ENCODE results near the gene CFAP141. TPM values are rescaled to one million over a fixed set of nuclear protein-coding genes. Genes with fewer than 3 reads are reported as not detected.

Gene CFAP141
- total RNA-seq, 1 experiment from 2014 or later, result not detected

DNA sequence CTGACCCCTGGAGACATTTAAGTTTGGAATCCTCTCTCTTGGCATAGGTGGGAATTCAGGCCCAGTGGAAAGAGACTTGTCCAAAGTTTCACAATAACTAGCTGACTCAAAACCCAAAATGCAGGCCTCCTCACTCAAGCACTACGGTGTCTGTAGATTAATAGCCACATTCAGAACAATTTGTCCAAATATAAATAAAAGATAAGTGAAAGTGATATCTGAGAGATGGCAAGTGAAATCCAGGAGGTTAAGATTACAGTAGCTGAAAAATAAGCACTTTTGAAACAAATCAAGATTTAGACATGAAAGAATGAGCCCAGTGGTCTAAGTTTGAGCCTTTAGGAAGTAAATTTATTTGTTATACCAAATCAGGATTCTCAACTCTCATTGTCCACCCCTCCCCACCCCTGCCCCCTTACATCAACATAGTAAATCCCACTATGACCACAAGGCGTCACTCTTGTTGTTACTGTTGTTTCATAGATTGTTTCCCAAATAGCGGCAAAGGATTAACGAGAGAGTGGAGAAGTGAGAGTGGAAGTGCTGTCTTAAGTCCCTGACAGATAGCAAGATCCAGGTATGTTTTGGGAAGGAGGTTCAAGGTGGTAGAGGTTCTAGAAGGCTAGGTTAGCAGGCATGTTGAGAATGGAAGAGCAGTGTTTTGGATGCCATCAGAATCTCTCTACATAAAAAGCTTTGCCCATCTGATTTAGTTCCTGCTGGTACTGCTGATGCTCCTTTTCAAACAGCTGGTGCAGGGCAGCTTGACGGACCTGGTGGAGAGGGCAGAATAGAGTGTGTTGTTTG, 7.2 kb downstream of the CFAP141 start:
- no peaks in the 10 kb centered on the region for H3K79me2 ChIP-seq (ENCODE audit: insufficient read depth, low read length)
- H2AFZ ChIP-seq (ENCODE audit: low read depth, low read length, poor library complexity, severe bottlenecking), result peak overlapping the region; percentile 81
- H3K4me2 ChIP-seq (ENCODE audit: low read length), result peak overlapping the region; percentile 50
- ChIA-PET RAD21 (ENCODE audit: low non-redundant PET in 1 of 2, low total read pairs in 2 of 2, uncharacterized antibody in 2 of 2, unreplicated experiment in 2 of 2) (interaction anchor here (0.6 to 1.4 kb wide), 3 partner anchors 73 to 212 kb away, joined by 3 to 11 read pairs (median 5); no protein-coding TSS in a partner anchor), CTCF (interaction anchor here (0.7 to 2.7 kb wide), 10 partner anchors 8 to 348 kb away, joined by 3 to 18 read pairs (median 5); partner anchors contain the start of gene ATP8B2), POLR2A (interaction anchor here (0.7 to 1.3 kb wide), 3 partner anchors 16 to 136 kb away, joined by 3 to 5 read pairs (median 3); no protein-coding TSS in a partner anchor)
- DNase-seq (ENCODE audit: low read depth, low spot score) (no peak), ATAC-seq (peak; percentile 86)
- 0 out of 4 replicates have a peak overlapping the region, but pooled peaks of 1 of the 2 experiments have one; percentile 2 for H3K4me3 ChIP-seq (replicated peaks in 1 of 2; ENCODE audit: low read depth in 1 of 2, low read length in 2 of 2)
- intact Hi-C loops (cut with micrococcal nuclease), result loop anchor here (1.0 kb wide), 1 partner anchor 73 kb away; the partner anchor contains the start of gene HAX1
- peaks cover 10% of the 10 kb centered on the region; the same call in 1 of the 2 replicates for H3K27me3 ChIP-seq (ENCODE audit: insufficient read depth, low read length)
- no peaks in the 10 kb centered on the region for H3K36me3 ChIP-seq (ENCODE audit: control insufficient read depth in 1 of 2, insufficient read depth in 2 of 2, low read length in 2 of 2)
- no peaks in the 10 kb centered on the region for H3K9me2 ChIP-seq (ENCODE audit: insufficient read depth)
- TF ChIP-seq, protein P1, sequence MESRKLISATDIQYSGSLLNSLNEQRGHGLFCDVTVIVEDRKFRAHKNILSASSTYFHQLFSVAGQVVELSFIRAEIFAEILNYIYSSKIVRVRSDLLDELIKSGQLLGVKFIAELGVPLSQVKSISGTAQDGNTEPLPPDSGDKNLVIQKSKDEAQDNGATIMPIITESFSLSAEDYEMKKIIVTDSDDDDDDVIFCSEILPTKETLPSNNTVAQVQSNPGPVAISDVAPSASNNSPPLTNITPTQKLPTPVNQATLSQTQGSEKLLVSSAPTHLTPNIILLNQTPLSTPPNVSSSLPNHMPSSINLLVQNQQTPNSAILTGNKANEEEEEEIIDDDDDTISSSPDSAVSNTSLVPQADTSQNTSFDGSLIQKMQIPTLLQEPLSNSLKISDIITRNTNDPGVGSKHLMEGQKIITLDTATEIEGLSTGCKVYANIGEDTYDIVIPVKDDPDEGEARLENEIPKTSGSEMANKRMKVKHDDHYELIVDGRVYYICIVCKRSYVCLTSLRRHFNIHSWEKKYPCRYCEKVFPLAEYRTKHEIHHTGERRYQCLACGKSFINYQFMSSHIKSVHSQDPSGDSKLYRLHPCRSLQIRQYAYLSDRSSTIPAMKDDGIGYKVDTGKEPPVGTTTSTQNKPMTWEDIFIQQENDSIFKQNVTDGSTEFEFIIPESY (IDR thresholded peaks at IDR 0.05; ENCODE audit: extremely low read depth, insufficient replicate concordance, low read length), result no peak
- TF ChIP-seq RAD21 (IDR thresholded peaks at IDR 0.05; ENCODE audit: low read depth) (peak; percentile 79), TCF7L2 (IDR thresholded peaks at IDR 0.05; ENCODE audit: borderline replicate concordance, extremely low read depth, insufficient read depth, insufficient read length) (no peak), YY1 (IDR thresholded peaks at IDR 0.05; ENCODE audit: extremely low read depth, insufficient replicate concordance, low read depth, low read length) (no peak), EGR1 (IDR thresholded peaks at IDR 0.05; ENCODE audit: low read depth) (no peak), EZH2 (IDR thresholded peaks at IDR 0.05) (no peak), SRF (IDR thresholded peaks at IDR 0.05; ENCODE audit: low read depth) (no peak), CBX3 (IDR thresholded peaks at IDR 0.05; ENCODE audit: low read depth) (peak; percentile 43; the same call in 1 of the 2 replicates), ELF1 (IDR thresholded peaks at IDR 0.05; ENCODE audit: borderline replicate concordance, low read depth) (no peak), FOSL1 (IDR thresholded peaks at IDR 0.05; ENCODE audit: low read depth) (0 out of 2 replicates have a peak, but pooled peaks have one; percentile 14)
- TF ChIP-seq, protein P2, sequence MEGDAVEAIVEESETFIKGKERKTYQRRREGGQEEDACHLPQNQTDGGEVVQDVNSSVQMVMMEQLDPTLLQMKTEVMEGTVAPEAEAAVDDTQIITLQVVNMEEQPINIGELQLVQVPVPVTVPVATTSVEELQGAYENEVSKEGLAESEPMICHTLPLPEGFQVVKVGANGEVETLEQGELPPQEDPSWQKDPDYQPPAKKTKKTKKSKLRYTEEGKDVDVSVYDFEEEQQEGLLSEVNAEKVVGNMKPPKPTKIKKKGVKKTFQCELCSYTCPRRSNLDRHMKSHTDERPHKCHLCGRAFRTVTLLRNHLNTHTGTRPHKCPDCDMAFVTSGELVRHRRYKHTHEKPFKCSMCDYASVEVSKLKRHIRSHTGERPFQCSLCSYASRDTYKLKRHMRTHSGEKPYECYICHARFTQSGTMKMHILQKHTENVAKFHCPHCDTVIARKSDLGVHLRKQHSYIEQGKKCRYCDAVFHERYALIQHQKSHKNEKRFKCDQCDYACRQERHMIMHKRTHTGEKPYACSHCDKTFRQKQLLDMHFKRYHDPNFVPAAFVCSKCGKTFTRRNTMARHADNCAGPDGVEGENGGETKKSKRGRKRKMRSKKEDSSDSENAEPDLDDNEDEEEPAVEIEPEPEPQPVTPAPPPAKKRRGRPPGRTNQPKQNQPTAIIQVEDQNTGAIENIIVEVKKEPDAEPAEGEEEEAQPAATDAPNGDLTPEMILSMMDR (IDR thresholded peaks at IDR 0.05 in 2 of 3, conservative IDR thresholded peaks at IDR 0.05 in 1 of 3; ENCODE audit: borderline replicate concordance in 1 of 3, insufficient read depth in 1 of 3, low read depth in 2 of 3, low read length in 2 of 3), result peak; percentile 50 to 77 (median 71)
- H3K27ac ChIP-seq (ENCODE audit: low read depth, low read length), result no peak overlapping the region
- no peak overlapping the region for H3K9ac ChIP-seq (ENCODE audit: low read length)
- peaks cover 2 to 10% of the 10 kb centered on the region in 2 experiments; a peak in 2 of 4 replicates for H3K4me1 ChIP-seq (ENCODE audit: control insufficient read depth in 1 of 2, insufficient read depth in 2 of 2, low read length in 2 of 2)
- BruUV-seq (replicated peaks), result no TSS peak
- H4K20me1 ChIP-seq (ENCODE audit: insufficient read depth), result no peaks in the 10 kb centered on the region
- H3K9me3 ChIP-seq (ENCODE audit: control insufficient read depth in 1 of 2, insufficient read depth in 1 of 2, low read depth in 1 of 2, low read length in 2 of 2), result no peaks in the 10 kb centered on the region

Data from HCT116 (cell line).